ELR (cell line): ENCODE results near the gene CDH23.

Experiments used
- DNase-seq: peaks from one replicate; pipeline ENCODE4 v3.0.0-alpha.2; 2015; ENCODE audit warnings: low read depth

The CDH23 gene

GRCh38 chr10:71370031-71370430 is 26.7 kb upstream of the CDH23 start:
- no peak for DNase-seq

- no peak for DNase-seq
These were observed 25.0 kb upstream of the CDH23 start for GRCh38 chr10:71371750-71372166.

GRCh38 chr10:71372882-71373495 is 23.7 kb upstream of the CDH23 start:
- no peak for DNase-seq

- DNase-seq: no peak
These were observed 22.1 kb upstream of the CDH23 start for GRCh38 chr10:71374481-71375233.

- DNase-seq: no peak
These were observed 20.8 kb upstream of the CDH23 start for GRCh38 chr10:71375952-71376351.

- DNase-seq: no peak
These were observed 18.2 kb upstream of the CDH23 start for GRCh38 chr10:71378336-71379117.

GRCh38 chr10:71379118-71379766 is 17.5 kb upstream of the CDH23 start:
- no peak for DNase-seq

GRCh38 chr10:71380841-71381240 is 15.9 kb upstream of the CDH23 start:
- DNase-seq: no peak

GRCh38 chr10:71381611-71382010 is 15.1 kb upstream of the CDH23 start:
- no peak for DNase-seq

GRCh38 chr10:71382028-71382427 is 14.7 kb upstream of the CDH23 start:
- DNase-seq: no peak

GRCh38 chr10:71382757-71383156 is 14.0 kb upstream of the CDH23 start:
- DNase-seq: no peak

- DNase-seq: peak; percentile 50
These were observed 12.6 kb upstream of the CDH23 start for GRCh38 chr10:71383972-71384687.

- DNase-seq: no peak
These were observed 8.5 kb upstream of the CDH23 start for GRCh38 chr10:71388171-71388570.

- DNase-seq: no peak
These were observed 8.0 kb upstream of the CDH23 start for GRCh38 chr10:71388583-71389310.

- DNase-seq: no peak
These were observed 6.8 kb upstream of the CDH23 start for GRCh38 chr10:71389768-71390460.

- no peak for DNase-seq
These were observed 6.3 kb upstream of the CDH23 start for GRCh38 chr10:71390461-71390835.

GRCh38 chr10:71390921-71391690 is 5.6 kb upstream of the CDH23 start:
- DNase-seq: no peak

- DNase-seq: no peak
These were observed 5.0 kb upstream of the CDH23 start for GRCh38 chr10:71391701-71392100.

GRCh38 chr10:71392292-71392691 is 4.4 kb upstream of the CDH23 start:
- no peak for DNase-seq
